GM12878 (cell line): ENCODE data around the gene WBP2NL. TPM values are rescaled to one million over a fixed set of nuclear protein-coding genes. Genes with fewer than 3 reads are reported as not detected.

Experiments used
- ATAC-seq: fragments of 200-7000 bp; cut with Tn5 transposase; 3 replicates; pipeline ENCODE4 v1.9.1; 2020; ENCODE audit warnings: mild to moderate bottlenecking, moderate library complexity
- BruUV-seq: library from RNA; stranded (reverse); fragments of 400-500 nt; replicated peaks from 2 replicates; lab custom pipeline; 2021; lab: Mats Ljungman, UMichigan
- CTCF ChIA-PET: fragments of 300-600 bp; sonication (Branson Sonifier 250); formaldehyde crosslinking; extraction: SDS; loops from one replicate; lab custom pipeline; 2021; ENCODE audit warnings: inconsistent platforms; lab: Yijun Ruan, JAX
- POLR2A ChIA-PET: fragments of 350-600 bp; formaldehyde crosslinking; extraction: SDS; loops from one replicate; lab custom pipeline; 2021; ENCODE audit warnings: inconsistent platforms; lab: Charles Lee
- RAD21 ChIA-PET: fragments of 300-600 bp; sonication (Branson Sonifier 250); formaldehyde crosslinking; loops from one replicate; lab custom pipeline; 2023; ENCODE audit warnings: antibody characterized with exemption; ENCODE audit not compliant: unreplicated experiment; lab: Charles Lee
- SMC1A ChIA-PET: fragments of 300-600 bp; sonication (Branson Sonifier 250); formaldehyde crosslinking; loops from one replicate; lab custom pipeline; 2023; ENCODE audit not compliant: unreplicated experiment, uncharacterized antibody; lab: Charles Lee
- DNase-seq: peaks from one replicate; pipeline ENCODE4 v3.0.0-alpha.2; 2011; ENCODE audit warnings: low read depth, low spot score
- FAIRE-seq: peaks from 3 replicates; lab custom pipeline; 2011; peaks lifted over from hg19 to GRCh38; lab: Jason Lieb, UNC
- H2AFZ ChIP-seq: 2 replicates; pipeline ENCODE4 v1.6.0; 2011; ENCODE audit warnings: low read depth, low read length, control low read depth; ENCODE audit not compliant: control insufficient read depth
- H3K27ac ChIP-seq: 2 replicates; pipeline ENCODE4 v1.5.1; 2011; ENCODE audit warnings: control low read depth; ENCODE audit not compliant: control insufficient read depth, insufficient read depth
- H3K27me3 ChIP-seq, 2 experiments: replicated peaks in 1 of 2; 2 replicates each; pipeline versions ENCODE4 v1.6.0 to v1.6.1; 2011; ENCODE audit warnings: low read length in 1 of 2; ENCODE audit not compliant: control insufficient read depth in 2 of 2, insufficient read depth in 2 of 2
- H3K36me3 ChIP-seq, 2 experiments: 2 replicates each; pipeline ENCODE4 v1.5.1; 2011; ENCODE audit warnings: low read length in 1 of 2; ENCODE audit not compliant: control insufficient read depth in 2 of 2, insufficient read depth in 2 of 2
- H3K4me1 ChIP-seq: 2 replicates; pipeline ENCODE4 v1.6.1; 2011; ENCODE audit warnings: mild to moderate bottlenecking, low read length, moderate library complexity, mixed read lengths; ENCODE audit not compliant: control insufficient read depth, insufficient read depth
- H3K4me2 ChIP-seq: 2 replicates; pipeline ENCODE4 v1.6.0; 2011; ENCODE audit warnings: control low read depth; ENCODE audit not compliant: control insufficient read depth, insufficient read depth
- H3K4me3 ChIP-seq: fragments of 200-600 bp; sonication (generic); 2 replicates; pipeline ENCODE4 v1.5.1; 2016
- H3K79me2 ChIP-seq: 2 replicates; pipeline ENCODE4 v1.6.0; 2011; ENCODE audit warnings: low read length; ENCODE audit not compliant: control insufficient read depth, insufficient read depth
- H3K9ac ChIP-seq: 2 replicates; pipeline ENCODE4 v1.8.0; 2011; ENCODE audit warnings: low read length, control low read depth, mixed read lengths; ENCODE audit not compliant: control insufficient read depth, insufficient read depth
- H3K9me3 ChIP-seq: replicated peaks from 3 replicates; pipeline ENCODE4 v1.5.1; 2011; ENCODE audit warnings: mild to moderate bottlenecking, low read length; ENCODE audit not compliant: control insufficient read depth, insufficient read depth
- H4K20me1 ChIP-seq: 2 replicates; pipeline ENCODE4 v1.6.0; 2011; ENCODE audit not compliant: control insufficient read depth, insufficient read depth
- BCL3 ChIP-seq: IDR thresholded peaks from 2 replicates; pipeline ENCODE4 v1.6.1; 2011; ENCODE audit warnings: borderline replicate concordance, low read depth, mild to moderate bottlenecking, moderate library complexity, low read length; ENCODE audit not compliant: insufficient read depth, poor library complexity, severe bottlenecking
- BHLHE40 ChIP-seq, 2 experiments: fragments of 450-650 bp in 1 of 2; IDR thresholded peaks; 2 replicates each; pipeline ENCODE4 v1.6.1; 2011 to 2017; ENCODE audit warnings: low read depth in 2 of 2, borderline replicate concordance in 1 of 2, improper control_type of control experiment in 1 of 2, low read length in 1 of 2, mild to moderate bottlenecking in 1 of 2
- CBX5 ChIP-seq: sonication (generic); IDR thresholded peaks from 2 replicates; pipeline ENCODE4 v1.6.1; 2016; ENCODE audit warnings: low read depth, moderate library complexity, mild to moderate bottlenecking, inconsistent platforms
- E2F8 ChIP-seq: fragments of 450-650 bp; IDR thresholded peaks from 2 replicates; pipeline ENCODE4 v1.6.1; 2018; ENCODE audit warnings: mild to moderate bottlenecking, low read depth, moderate library complexity; ENCODE audit not compliant: partially characterized antibody
- EGR1 ChIP-seq, 2 experiments: IDR thresholded peaks; 1 replicate in 1 of 2; 2 replicates in 1 of 2; pipeline ENCODE4 v1.6.1; 2011 to 2012; ENCODE audit warnings: low read depth in 2 of 2, low read length in 2 of 2, borderline replicate concordance in 1 of 2, mild to moderate bottlenecking in 1 of 2, moderate library complexity in 1 of 2
- FOXM1 ChIP-seq: IDR thresholded peaks from 2 replicates; pipeline ENCODE4 v1.6.1; 2012; ENCODE audit warnings: low read depth, mild to moderate bottlenecking, inconsistent platforms, low read length, moderate library complexity
- GATAD2B ChIP-seq: fragments of 450-650 bp; conservative IDR thresholded peaks from 2 replicates; pipeline ENCODE4 v1.6.1; 2017; ENCODE audit warnings: low read depth, mild to moderate bottlenecking, moderate library complexity
- LARP7 ChIP-seq: fragments of 450-650 bp; IDR thresholded peaks from 2 replicates; pipeline ENCODE4 v1.6.1; 2017; ENCODE audit warnings: mild to moderate bottlenecking
- MTA3 ChIP-seq: IDR thresholded peaks from 2 replicates; pipeline ENCODE4 v1.6.1; 2012; ENCODE audit warnings: low read length, inconsistent platforms, borderline replicate concordance
- NFIC ChIP-seq: IDR thresholded peaks from 2 replicates; pipeline ENCODE4 v1.6.1; 2012; ENCODE audit warnings: low read depth, mild to moderate bottlenecking, inconsistent platforms, low read length, moderate library complexity
- POLR2AphosphoS2 ChIP-seq: IDR thresholded peaks from 2 replicates; pipeline ENCODE4 v1.6.1; 2011; ENCODE audit warnings: low read depth, mild to moderate bottlenecking, low read length, improper control_type of control experiment, moderate library complexity
- SMAD5 ChIP-seq: IDR thresholded peaks from 2 replicates; pipeline ENCODE4 v1.6.1; 2016; ENCODE audit warnings: antibody characterized with exemption, low read depth
- USF1 ChIP-seq: IDR thresholded peaks from 2 replicates; pipeline ENCODE4 v1.6.1; 2011; ENCODE audit warnings: borderline replicate concordance, low read depth, mild to moderate bottlenecking, moderate library complexity, mixed read lengths, low read length; ENCODE audit not compliant: insufficient read depth; ENCODE audit errors: extremely low read length
- YBX1 ChIP-seq: fragments of 450-650 bp; IDR thresholded peaks from 2 replicates; pipeline ENCODE4 v1.6.1; 2016; ENCODE audit warnings: antibody characterized with exemption
- ZBTB11 ChIP-seq: fragments of 450-650 bp; formaldehyde crosslinking; IDR thresholded peaks from 2 replicates; pipeline ENCODE4 v1.5.0; 2022; ENCODE audit warnings: mild to moderate bottlenecking, missing genetic modification characterization
- ZNF207 ChIP-seq: fragments of 450-650 bp; IDR thresholded peaks from 2 replicates; pipeline ENCODE4 v1.6.1; 2014; ENCODE audit warnings: antibody characterized with exemption, mild to moderate bottlenecking, borderline replicate concordance
- WGBS: methylation state at CpG from one replicate; pipeline ENCODE4 v1.1.6; 2016; ENCODE audit warnings: low lambda C conversion rate; ENCODE audit not compliant: insufficient replicate concordance, insufficient coverage; ENCODE audit errors: missing lambda C conversion rate; 5-methylcytosine and 5-hydroxymethylcytosine counted together
- in situ Hi-C: fragments of 300-500 bp; cut with MboI; formaldehyde crosslinking; loops from 9 replicates; pipeline ENCODE4 v1.14.3; 2018; ENCODE audit warnings: mixed read lengths
- intact Hi-C: fragments of 100-400 bp; cut with micrococcal nuclease; formaldehyde crosslinking; loops from one replicate; pipeline ENCODE4 v1.14.2; 2022; ENCODE audit not compliant: unreplicated experiment
- polyA plus RNA-seq, 11 experiments: library from polyadenylated mRNA; depleted of rRNA in 4 of 11; unstranded in 6 of 11; stranded (reverse) in 5 of 11; fragments of >200 nt; fragmentation: Nextera tagmentation in 4 of 11; fragmentation: Illumina TruSeq in 1 of 11; extraction: Ambion mirVana in 4 of 11; extraction: Trizol in 1 of 11; gene quantifications; 1 replicate in 1 of 11; 2 replicates in 10 of 11; pipeline versions ENCODE4 v1.2.1 to v1.2.3, GENCODE V29; 2011 to 2016; ENCODE audit warnings: inconsistent platforms in 2 of 11, missing spikeins in 2 of 11, low read depth in 1 of 11
- total RNA-seq, 4 experiments: library from RNA; depleted of rRNA in 3 of 4; stranded (reverse); fragments of >200 nt in 3 of 4; fragmentation: Illumina TruSeq in 1 of 4; extraction: Trizol in 1 of 4; gene quantifications; 2 replicates each; pipeline versions ENCODE4 v1.2.1 to v1.2.3, GENCODE V29; 2013 to 2021

WBP2NL gene
- total and polyA plus RNA-seq, 10 of the 15 experiments (the other 5 are each of a cell fraction or from before 2014, with no cell fraction given) = 0.46 to 1.9 (median 1.3) TPM

GRCh38 chr22:42068291-42068690 lies 69.7 kb downstream of the WBP2NL start:
- ChIA-PET SMC1A (no interaction called here), POLR2A (interaction anchor here (3.0 kb wide), 1 partner anchor 11 kb away, joined by 21 read pairs; the partner anchor contains the start of gene SMDT1), CTCF (no interaction called here), RAD21 (no interaction called here)
- H3K27ac ChIP-seq = no peak overlapping the region
- H3K4me1 ChIP-seq = peaks cover 13% of the 10 kb centered on the region
- no peak overlapping the region for H3K4me3 ChIP-seq
- H2AFZ ChIP-seq = no peak overlapping the region
- FAIRE-seq (no peak), ATAC-seq (no peak), DNase-seq (no peak)
- no TSS peak for BruUV-seq
- no peaks in the 10 kb centered on the region for H3K27me3 ChIP-seq
- 98% methylated on average over 4 of the region's 4 CpGs for WGBS
- intact Hi-C loops (no loop called here), in situ Hi-C loops (no loop called here)
- H3K9ac ChIP-seq = no peak overlapping the region; the same call in 1 of the 2 replicates
- H3K79me2 ChIP-seq = peaks cover 10% of the 10 kb centered on the region
- no peaks in the 10 kb centered on the region for H3K9me3 ChIP-seq
- H4K20me1 ChIP-seq = peaks cover 2% of the 10 kb centered on the region; the same call in 1 of the 2 replicates
- H3K4me2 ChIP-seq = 0 out of 2 replicates have a peak overlapping the region, but pooled peaks have one; percentile 82
- H3K36me3 ChIP-seq = peaks cover 8 to 15% of the 10 kb centered on the region in 2 experiments
- TF ChIP-seq EGR1 (IDR thresholded peaks at IDR 0.05; ENCODE audit: borderline replicate concordance in 1 of 2, low read depth in 2 of 2, low read length in 2 of 2) = no peak
- no peak for TF ChIP-seq LARP7
- TF ChIP-seq CBX5 = no peak
- no peak for TF ChIP-seq YBX1
- no peak for TF ChIP-seq FOXM1
- no peak for TF ChIP-seq BCL3
- no peak for TF ChIP-seq USF1
- no peak for TF ChIP-seq GATAD2B
- no peak for TF ChIP-seq ZBTB11 (CRISPR knock-in tag)
- no peak for TF ChIP-seq MTA3
- no peak for TF ChIP-seq ZNF207
- no peak for TF ChIP-seq NFIC
- no peak for TF ChIP-seq BHLHE40 (IDR thresholded peaks at IDR 0.05; ENCODE audit: borderline replicate concordance in 1 of 2, low read depth in 2 of 2, low read length in 1 of 2)
- TF ChIP-seq POLR2AphosphoS2 = no peak
- TF ChIP-seq SMAD5 = no peak
- no peak for TF ChIP-seq E2F8
